Ovary (tissue), 9 donors: ENCODE data around the gene WDR82. TPM values are rescaled to one million over a fixed set of nuclear protein-coding genes. Genes with fewer than 3 reads are reported as not detected.

Experiments
- DNase-seq, 5 donors: peaks; one replicate each; pipeline ENCODE4 v3.0.0-alpha.2; 2019 to 2020
- H3K27ac ChIP-seq, 2 donors: fragments of 200-600 bp; one replicate each; pipeline versions ENCODE4 v1.5.1 to v1.8.0; 2019 to 2022
- H3K27me3 ChIP-seq: fragments of 200-600 bp; one replicate; pipeline ENCODE4 v1.8.0; 2022
- H3K36me3 ChIP-seq: fragments of 200-600 bp; sonication (generic); one replicate; pipeline ENCODE4 v1.5.1; 2019
- H3K4me1 ChIP-seq: one replicate; pipeline ENCODE4 v1.8.1; 2013; ENCODE audit warnings: mild to moderate bottlenecking, moderate library complexity; ENCODE audit not compliant: insufficient read depth
- H3K4me3 ChIP-seq: fragments of 200-600 bp; sonication (generic); one replicate; pipeline ENCODE4 v1.5.1; 2017
- H3K9me3 ChIP-seq, 2 donors: fragments of 200-600 bp in 1 of 2; sonication (generic) in 1 of 2; one replicate each; pipeline versions ENCODE4 v1.5.1 to v1.8.1; 2013 to 2019; ENCODE audit warnings: mild to moderate bottlenecking in 1 of 2, moderate library complexity in 1 of 2
- CTCF ChIP-seq, 3 donors: fragments of 450-650 bp in 2 of 3; fragments of 200-600 bp in 1 of 3; IDR thresholded peaks; one replicate each; pipeline versions ENCODE4 v1.5.1 to v1.8.0; 2016 to 2022; ENCODE audit warnings: antibody characterized with exemption in 3 of 3, mild to moderate bottlenecking in 1 of 3
- EP300 ChIP-seq: sonication (generic); formaldehyde crosslinking; IDR thresholded peaks from one replicate; pipeline ENCODE4 v1.6.1; 2017; ENCODE audit warnings: antibody characterized with exemption
- POLR2A ChIP-seq: fragments of 450-650 bp; IDR thresholded peaks from one replicate; pipeline ENCODE4 v1.6.1; 2017; ENCODE audit warnings: antibody characterized with exemption, mild to moderate bottlenecking, moderate library complexity
- WGBS, 3 donors: extraction: QIAGEN DNeasy Blood & Tissue Kit in 1 of 3; methylation state at CpG; one replicate each; pipeline versions ENCODE4 v1.1.5 to v1.1.7; 2013 to 2017; 5-methylcytosine and 5-hydroxymethylcytosine counted together
- intact Hi-C, 4 donors: fragments of 100-400 bp; cut with DNase I; formaldehyde crosslinking; loops; one replicate each; pipeline versions ENCODE4 v1.11.0 to v1.15.1; 2022 to 2023
- polyA plus RNA-seq, 2 donors: library from polyadenylated mRNA; stranded (reverse); fragments of 200-250 nt in 1 of 2; fragments of 350-450 nt in 1 of 2; fragmentation: Illumina TruSeq in 1 of 2; extraction: RNeasy Lipid Tissue Mini Kit (QIAGEN cat#74804) in 1 of 2; gene quantifications; one replicate each; pipeline ENCODE4 v1.2.3, GENCODE V29; 2013 to 2014
- total RNA-seq, 7 donors: library from RNA; depleted of rRNA in 2 of 7; stranded (reverse); fragments of >200 nt in 2 of 7; fragmentation: NEBNext Ultra II Directional in 3 of 7; extraction: Animal tissue kit (Norgen Biotek cat#: 25700) in 3 of 7; gene quantifications; one replicate each; pipeline versions ENCODE4 v1.1.0 to v1.2.4, GENCODE V29; 2016 to 2023
- donor health status: DM: no; HTN: no; CAD: no; lungs with moderate emphysema.
- donor health status: DM: no; HTN: no; CAD: no.
- donor health status: Bipolar disorder and iron deficiency.
- donor health status: DM: yes; HTN: yes; CAD: no.
- donor health status: DM: no; HTN: no; CAD: no.
- donor health status: DM: yes; HTN: yes; CAD: no.

Gene WDR82
- total and polyA plus RNA-seq, 9 donors, result 36.4 to 110 (median 95.2) TPM

GRCh38 chr3:52253314-52254304 is 24.8 kb downstream of the WDR82 start:
- 66 to 77% (median 71%) methylated on average over 12 of the region's 12 CpGs for WGBS, 3 donors
- Histone ChIP-seq H3K36me3 (no peaks in the 10 kb centered on the region), H3K4me1 (no peaks in the 10 kb centered on the region), H3K27me3 (no peaks in the 10 kb centered on the region), H3K27ac (no peak overlapping the region), H3K9me3 (no peaks in the 10 kb centered on the region), H3K4me3 (no peak overlapping the region)
- intact Hi-C loops, result no loop called here
- no peak for DNase-seq
- TF ChIP-seq CTCF (IDR thresholded peaks at IDR 0.05), result no peak
- no peak for TF ChIP-seq POLR2A
- TF ChIP-seq EP300, result no peak

- TF ChIP-seq EP300 (no peak), POLR2A (no peak), CTCF (IDR thresholded peaks at IDR 0.05) (no peak)
- Histone ChIP-seq H3K27ac (no peak overlapping the region), H3K36me3 (no peaks in the 10 kb centered on the region), H3K4me3 (no peak overlapping the region), H3K4me1 (peaks cover 3% of the 10 kb centered on the region), H3K9me3 (no peaks in the 10 kb centered on the region), H3K27me3 (no peaks in the 10 kb centered on the region)
- intact Hi-C loops, result no loop called here
- WGBS, 3 donors, result 68 to 76% (median 75%) methylated on average over 1 of the region's 1 CpG
- no peak for DNase-seq
Observed at GRCh38 chr3:52250122-52250521, 28.3 kb downstream of the WDR82 start.

GRCh38 chr3:52249683-52250082 is 28.8 kb downstream of the WDR82 start:
- intact Hi-C loops, result no loop called here
- Histone ChIP-seq H3K36me3 (no peaks in the 10 kb centered on the region), H3K27me3 (no peaks in the 10 kb centered on the region), H3K9me3 (no peaks in the 10 kb centered on the region), H3K4me1 (peaks cover 5% of the 10 kb centered on the region), H3K27ac (no peak overlapping the region), H3K4me3 (no peak overlapping the region)
- TF ChIP-seq CTCF (IDR thresholded peaks at IDR 0.05) (no peak), EP300 (no peak), POLR2A (no peak)
- WGBS, 3 donors, result 71 to 82% (median 81%) methylated on average over 6 of the region's 6 CpGs
- no peak for DNase-seq

GRCh38 chr3:52248816-52249547 is 29.5 kb downstream of the WDR82 start:
- no peaks in the 10 kb centered on the region for H3K27me3 ChIP-seq
- no peak overlapping the region for H3K4me3 ChIP-seq
- H3K27ac ChIP-seq, result no peak overlapping the region
- peaks cover 5% of the 10 kb centered on the region for H3K4me1 ChIP-seq
- peak in 3 of 5 donors; percentile 48 to 66 (median 56) for DNase-seq
- WGBS, 3 donors, result 52 to 62% (median 57%) methylated on average over 10 of the region's 10 CpGs
- intact Hi-C loops, result no loop called here
- H3K9me3 ChIP-seq, result no peaks in the 10 kb centered on the region
- TF ChIP-seq CTCF (IDR thresholded peaks at IDR 0.05) (no peak), POLR2A (no peak), EP300 (no peak)
- no peaks in the 10 kb centered on the region for H3K36me3 ChIP-seq
